ENCODE data around the gene ANO9. TPM values are rescaled to one million over a fixed set of nuclear protein-coding genes. Genes with fewer than 3 reads are reported as not detected.
A peak's percentile ranks its signal among the peaks of the same experiment; 100 is the strongest.
"Not testable (repeated sequence)": the region's sequence is repeated elsewhere in the genome, so short reads cannot be mapped to it uniquely, and the experiment has no call there.

The ANO9 gene
- polyA plus RNA-seq, 1 donor from 2014 or later: 4.9 TPM

- H3K36me3 Mint-ChIP-seq: peaks cover 2% of the 10 kb centered on the region
- H3K4me1 Mint-ChIP-seq: peaks cover 0 to 15% (median 6%) of the 10 kb centered on the region in 3 donors
- H3K27ac Mint-ChIP-seq: peak overlapping the region in 1 of 3 donors; percentile 63
- no peaks in the 10 kb centered on the region for H3K27me3 Mint-ChIP-seq
- peak overlapping the region in 3 of 4 donors; percentile 32 to 55 (median 38) for H3K4me3 Mint-ChIP-seq
- H3K9me3 Mint-ChIP-seq: no peaks in the 10 kb centered on the region
These were observed 2.3 kb downstream of the ANO9 start for GRCh38 chr11:439315-440064.

GRCh38 chr11:438101-438844 lies 3.5 kb downstream of the ANO9 start:
- H3K4me3 Mint-ChIP-seq: peak overlapping the region in 1 of 4 donors; percentile 9
- H3K27me3 Mint-ChIP-seq: no peaks in the 10 kb centered on the region
- H3K27ac Mint-ChIP-seq: peak overlapping the region in 1 of 3 donors; percentile 28
- H3K36me3 Mint-ChIP-seq: peaks cover 2% of the 10 kb centered on the region
- no peaks in the 10 kb centered on the region for H3K9me3 Mint-ChIP-seq
- peaks cover 0 to 13% (median 6%) of the 10 kb centered on the region in 3 donors for H3K4me1 Mint-ChIP-seq

GRCh38 chr11:437228-437870 lies 4.5 kb downstream of the ANO9 start:
- peak overlapping the region in 1 of 4 donors; percentile 57 for H3K4me3 Mint-ChIP-seq
- H3K36me3 Mint-ChIP-seq: peaks cover 2% of the 10 kb centered on the region
- no peaks in the 10 kb centered on the region for H3K9me3 Mint-ChIP-seq
- H3K4me1 Mint-ChIP-seq: peaks cover 0 to 13% (median 6%) of the 10 kb centered on the region in 3 donors
- no peaks in the 10 kb centered on the region for H3K27me3 Mint-ChIP-seq
- H3K27ac Mint-ChIP-seq: no peak overlapping the region

- not testable (repeated sequence) for H3K4me3 Mint-ChIP-seq, H3K36me3 Mint-ChIP-seq, H3K27ac Mint-ChIP-seq, H3K9me3 Mint-ChIP-seq, H3K27me3 Mint-ChIP-seq
- peaks cover 0 to 11% (median 5%) of the 10 kb centered on the region in 3 donors for H3K4me1 Mint-ChIP-seq
These were observed 6.6 kb downstream of the ANO9 start for GRCh38 chr11:434999-435740.

GRCh38 chr11:434496-434895 lies 7.3 kb downstream of the ANO9 start:
- Mint-ChIP-seq H3K27me3 (no peaks in the 10 kb centered on the region), H3K4me1 (peaks cover 0 to 7% (median 5%) of the 10 kb centered on the region in 3 donors), H3K36me3 (peaks cover 2% of the 10 kb centered on the region)

GRCh38 chr11:433641-434040 lies 8.2 kb downstream of the ANO9 start:
- peaks cover 0 to 7% (median 5%) of the 10 kb centered on the region in 3 donors for H3K4me1 Mint-ChIP-seq

More at GRCh38 chr11:434496-434895, 7.3 kb downstream of the ANO9 start:
- H3K4me3 Mint-ChIP-seq: no peak overlapping the region
- H3K27ac Mint-ChIP-seq: no peak overlapping the region
- H3K9me3 Mint-ChIP-seq: no peaks in the 10 kb centered on the region

GRCh38 chr11:433111-433510 lies 8.7 kb downstream of the ANO9 start:
- peaks cover 2% of the 10 kb centered on the region for H3K36me3 Mint-ChIP-seq
- no peaks in the 10 kb centered on the region for H3K27me3 Mint-ChIP-seq
- H3K4me3 Mint-ChIP-seq: no peak overlapping the region
- H3K9me3 Mint-ChIP-seq: no peaks in the 10 kb centered on the region
- H3K27ac Mint-ChIP-seq: no peak overlapping the region
- H3K4me1 Mint-ChIP-seq: peaks cover 0 to 5% (median 5%) of the 10 kb centered on the region in 3 donors

More at GRCh38 chr11:433641-434040, 8.2 kb downstream of the ANO9 start:
- Mint-ChIP-seq H3K27ac (no peak overlapping the region), H3K27me3 (no peaks in the 10 kb centered on the region), H3K4me3 (no peak overlapping the region), H3K36me3 (peaks cover 2% of the 10 kb centered on the region), H3K9me3 (no peaks in the 10 kb centered on the region)

- Mint-ChIP-seq H3K9me3 (no peaks in the 10 kb centered on the region), H3K4me3 (no peak overlapping the region), H3K27me3 (no peaks in the 10 kb centered on the region), H3K4me1 (peaks cover 0 to 5% (median 5%) of the 10 kb centered on the region in 3 donors), H3K36me3 (peaks cover 2% of the 10 kb centered on the region), H3K27ac (no peak overlapping the region)
These were observed 9.2 kb downstream of the ANO9 start for GRCh38 chr11:432501-433100.

- Mint-ChIP-seq H3K9me3 (no peaks in the 10 kb centered on the region), H3K27me3 (no peaks in the 10 kb centered on the region), H3K36me3 (peaks cover 2% of the 10 kb centered on the region), H3K27ac (no peak overlapping the region), H3K4me3 (no peak overlapping the region), H3K4me1 (peaks cover 0 to 2% (median 0%) of the 10 kb centered on the region in 3 donors)
These were observed 9.9 kb downstream of the ANO9 start for GRCh38 chr11:431921-432320.

- Mint-ChIP-seq H3K27ac (no peak overlapping the region), H3K27me3 (no peaks in the 10 kb centered on the region), H3K9me3 (no peaks in the 10 kb centered on the region), H3K4me3 (no peak overlapping the region), H3K36me3 (peaks cover 4% of the 10 kb centered on the region), H3K4me1 (no peaks in the 10 kb centered on the region)
These were observed 11.8 kb downstream of the ANO9 start for GRCh38 chr11:429931-430456.

- Mint-ChIP-seq H3K4me1 (no peaks in the 10 kb centered on the region), H3K27me3 (no peaks in the 10 kb centered on the region), H3K9me3 (no peaks in the 10 kb centered on the region), H3K36me3 (peaks cover 4% of the 10 kb centered on the region), H3K4me3 (no peak overlapping the region), H3K27ac (no peak overlapping the region)
These were observed 12.4 kb downstream of the ANO9 start for GRCh38 chr11:429391-429790.

- Mint-ChIP-seq H3K4me1 (no peaks in the 10 kb centered on the region), H3K27me3 (no peaks in the 10 kb centered on the region)
These were observed 13.5 kb downstream of the ANO9 start for GRCh38 chr11:428295-428694.

GRCh38 chr11:426851-427250 lies 15.0 kb downstream of the ANO9 start:
- Mint-ChIP-seq H3K9me3 (no peaks in the 10 kb centered on the region), H3K27me3 (no peaks in the 10 kb centered on the region), H3K36me3 (peaks cover 5% of the 10 kb centered on the region), H3K4me3 (no peak overlapping the region), H3K4me1 (no peaks in the 10 kb centered on the region), H3K27ac (no peak overlapping the region)

More at GRCh38 chr11:428295-428694, 13.5 kb downstream of the ANO9 start:
- Mint-ChIP-seq H3K4me3 (no peak overlapping the region), H3K36me3 (peaks cover 4% of the 10 kb centered on the region), H3K9me3 (no peaks in the 10 kb centered on the region), H3K27ac (no peak overlapping the region)

GRCh38 chr11:425301-425700 lies 16.5 kb downstream of the ANO9 start:
- Mint-ChIP-seq H3K9me3 (no peaks in the 10 kb centered on the region), H3K36me3 (peaks cover 5% of the 10 kb centered on the region), H3K27me3 (no peaks in the 10 kb centered on the region), H3K4me3 (no peak overlapping the region), H3K27ac (no peak overlapping the region), H3K4me1 (no peaks in the 10 kb centered on the region)

All from IgD-negative memory B cell (primary cell).